ELF-1 (cell line): Measurements from ENCODE around the gene UHRF2.
"Not testable (repeated sequence)": the region's sequence is repeated elsewhere in the genome, so short reads cannot be mapped to it uniquely, and the experiment has no call there.

Experiments used
- DNase-seq: peaks from one replicate; pipeline ENCODE4 v3.0.0-alpha.2; 2016; ENCODE audit warnings: low read depth, low spot score

UHRF2 gene, protein sequence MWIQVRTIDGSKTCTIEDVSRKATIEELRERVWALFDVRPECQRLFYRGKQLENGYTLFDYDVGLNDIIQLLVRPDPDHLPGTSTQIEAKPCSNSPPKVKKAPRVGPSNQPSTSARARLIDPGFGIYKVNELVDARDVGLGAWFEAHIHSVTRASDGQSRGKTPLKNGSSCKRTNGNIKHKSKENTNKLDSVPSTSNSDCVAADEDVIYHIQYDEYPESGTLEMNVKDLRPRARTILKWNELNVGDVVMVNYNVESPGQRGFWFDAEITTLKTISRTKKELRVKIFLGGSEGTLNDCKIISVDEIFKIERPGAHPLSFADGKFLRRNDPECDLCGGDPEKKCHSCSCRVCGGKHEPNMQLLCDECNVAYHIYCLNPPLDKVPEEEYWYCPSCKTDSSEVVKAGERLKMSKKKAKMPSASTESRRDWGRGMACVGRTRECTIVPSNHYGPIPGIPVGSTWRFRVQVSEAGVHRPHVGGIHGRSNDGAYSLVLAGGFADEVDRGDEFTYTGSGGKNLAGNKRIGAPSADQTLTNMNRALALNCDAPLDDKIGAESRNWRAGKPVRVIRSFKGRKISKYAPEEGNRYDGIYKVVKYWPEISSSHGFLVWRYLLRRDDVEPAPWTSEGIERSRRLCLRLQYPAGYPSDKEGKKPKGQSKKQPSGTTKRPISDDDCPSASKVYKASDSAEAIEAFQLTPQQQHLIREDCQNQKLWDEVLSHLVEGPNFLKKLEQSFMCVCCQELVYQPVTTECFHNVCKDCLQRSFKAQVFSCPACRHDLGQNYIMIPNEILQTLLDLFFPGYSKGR

DNA sequence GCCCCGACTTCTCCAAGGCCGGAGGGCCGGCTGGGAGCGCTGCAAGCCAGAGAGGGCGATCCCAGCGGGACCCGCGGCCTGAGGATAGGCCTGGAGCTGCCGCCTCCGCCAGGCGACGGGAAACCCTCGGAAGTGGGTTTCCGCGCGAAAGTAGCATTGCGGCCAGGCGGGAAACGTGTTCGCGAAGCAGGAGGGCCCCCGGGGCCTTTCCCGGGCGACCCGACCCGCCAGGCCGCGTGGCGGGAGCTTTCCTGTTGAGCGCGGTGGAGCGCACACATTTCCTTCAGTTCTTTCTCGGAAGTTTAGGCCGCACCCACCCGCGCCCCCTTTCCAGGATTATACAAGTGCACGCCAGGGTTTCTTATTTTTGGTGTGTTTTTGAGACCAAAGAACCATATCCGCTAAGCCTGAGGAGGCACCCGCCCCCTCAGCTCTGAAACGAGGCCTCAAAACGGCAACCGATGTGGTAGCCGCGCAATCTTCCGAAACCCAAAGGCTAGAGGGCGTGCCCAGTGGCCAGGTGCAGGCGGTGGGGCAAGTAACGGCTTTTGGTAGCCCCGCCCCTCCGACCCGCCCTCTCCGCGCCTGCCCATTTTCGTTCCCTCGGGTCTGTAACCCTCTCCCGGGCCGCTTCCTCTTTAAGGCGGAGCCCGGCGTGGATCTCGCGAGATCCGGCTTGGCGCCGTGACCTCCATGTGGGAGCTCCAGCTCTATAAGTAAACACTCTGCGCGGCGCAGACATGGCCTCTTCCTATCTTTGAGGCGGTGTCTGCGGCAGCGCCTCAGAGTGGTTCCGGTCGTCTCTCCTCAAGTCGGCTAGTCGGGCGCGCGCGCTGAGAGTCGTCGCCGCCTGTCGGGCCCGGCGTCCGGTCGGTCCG lies at the start of gene UHRF2:
Gene UHRF2 (plus strand): TSS at position 713 of the 878 bp plus-strand sequence. CDS start 292 bp downstream, outside the sequence.
- peak; percentile 99 for DNase-seq

DNA sequence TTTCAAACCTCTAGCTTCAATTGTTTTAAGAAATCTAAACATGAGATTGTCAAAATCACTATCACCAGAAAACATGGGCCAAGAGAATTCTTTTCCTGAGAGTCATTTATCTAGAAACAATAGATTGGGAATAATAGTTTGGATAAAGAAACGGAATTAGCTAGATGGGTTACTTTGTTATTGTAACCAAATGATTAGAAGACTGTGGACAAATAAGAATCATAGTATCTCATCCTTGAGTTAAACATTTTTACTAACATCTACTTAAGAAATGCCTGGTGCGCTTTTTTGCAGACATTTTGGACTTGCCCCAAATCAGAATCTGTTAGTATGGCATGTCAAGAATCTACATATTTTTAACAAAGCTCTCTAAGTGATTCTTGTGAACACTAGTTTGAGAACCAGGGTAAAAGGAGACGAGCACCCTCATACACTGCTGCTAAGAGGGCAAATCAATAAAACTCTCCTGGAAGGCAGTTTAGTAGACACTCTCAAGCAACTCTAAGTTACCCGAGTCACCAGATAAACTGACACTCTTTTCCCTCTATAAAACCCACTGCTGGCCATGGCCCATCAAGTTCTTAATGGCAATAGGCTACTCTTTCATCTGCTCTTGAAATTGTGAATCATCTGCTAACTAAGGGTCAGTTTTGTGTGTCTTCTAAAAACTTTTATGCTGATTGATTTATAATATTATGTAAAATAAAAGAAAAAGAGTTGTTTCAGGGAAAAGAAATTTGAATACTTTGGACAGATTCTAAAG lies 45.7 kb upstream of the UHRF2 start:
- DNase-seq = no peak

DNA sequence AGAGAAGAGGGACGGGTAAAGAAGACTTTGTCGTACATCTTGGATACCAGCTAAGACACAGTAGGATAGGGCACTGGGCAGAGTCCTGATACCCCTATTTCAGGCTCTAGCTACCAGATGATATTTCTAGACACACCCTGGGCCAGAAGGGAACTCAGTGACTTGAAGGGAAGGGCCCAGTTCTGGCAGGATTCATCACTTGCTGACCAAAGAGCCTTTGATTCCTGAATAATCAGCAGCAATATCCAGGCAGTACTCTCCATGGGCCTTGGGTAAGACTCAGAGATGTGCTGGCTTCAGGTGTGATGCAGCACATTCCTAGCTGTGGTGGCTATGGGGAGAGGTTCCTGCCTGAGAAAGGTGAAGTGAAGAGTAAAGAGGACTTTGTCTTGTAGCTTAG lies 44.2 kb upstream of the UHRF2 start:
- no peak for DNase-seq

DNA sequence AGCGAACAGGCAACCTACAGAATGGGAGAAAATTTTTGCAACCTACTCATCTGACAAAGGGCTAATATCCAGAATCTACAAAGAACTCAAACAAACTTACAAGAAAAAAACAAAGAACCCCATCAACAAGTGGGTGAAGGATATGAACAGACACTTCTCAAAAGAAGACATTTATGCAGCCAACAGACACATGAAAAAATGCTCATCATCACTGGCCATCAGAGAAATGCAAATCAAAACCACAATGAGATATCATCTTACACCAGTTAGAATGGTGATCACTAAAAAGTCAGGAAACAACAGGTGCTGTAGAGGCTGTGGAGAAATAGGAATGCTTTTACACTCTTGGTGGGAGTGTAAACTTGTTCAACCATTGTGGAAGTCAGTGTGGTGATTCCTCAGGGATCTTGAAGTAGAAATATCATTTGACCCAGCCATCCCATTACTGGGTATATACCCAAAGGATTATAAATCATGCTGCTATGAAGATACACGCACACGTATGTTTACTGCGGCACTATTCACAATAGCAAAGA lies 31.5 kb upstream of the UHRF2 start:
- DNase-seq = not testable (repeated sequence)

DNA sequence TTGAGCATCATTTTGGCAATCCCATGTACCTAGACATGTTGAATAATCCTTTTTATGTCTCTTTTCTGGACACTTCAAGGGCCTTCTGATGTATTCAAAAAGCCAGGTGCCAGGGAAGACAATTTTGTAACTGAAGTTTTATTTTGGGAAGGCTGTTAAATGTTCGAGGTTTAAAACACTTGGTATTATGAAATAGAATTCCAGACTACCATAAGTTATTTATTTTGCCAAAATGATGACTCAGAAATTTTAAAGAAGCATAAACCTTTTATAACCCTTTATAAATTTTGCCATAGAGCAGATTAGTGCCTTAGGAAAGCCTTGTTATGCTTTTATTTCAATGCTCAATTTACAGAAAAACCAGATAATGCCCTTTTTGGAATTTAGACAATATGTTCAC lies 30.3 kb upstream of the UHRF2 start:
- DNase-seq = no peak

DNA sequence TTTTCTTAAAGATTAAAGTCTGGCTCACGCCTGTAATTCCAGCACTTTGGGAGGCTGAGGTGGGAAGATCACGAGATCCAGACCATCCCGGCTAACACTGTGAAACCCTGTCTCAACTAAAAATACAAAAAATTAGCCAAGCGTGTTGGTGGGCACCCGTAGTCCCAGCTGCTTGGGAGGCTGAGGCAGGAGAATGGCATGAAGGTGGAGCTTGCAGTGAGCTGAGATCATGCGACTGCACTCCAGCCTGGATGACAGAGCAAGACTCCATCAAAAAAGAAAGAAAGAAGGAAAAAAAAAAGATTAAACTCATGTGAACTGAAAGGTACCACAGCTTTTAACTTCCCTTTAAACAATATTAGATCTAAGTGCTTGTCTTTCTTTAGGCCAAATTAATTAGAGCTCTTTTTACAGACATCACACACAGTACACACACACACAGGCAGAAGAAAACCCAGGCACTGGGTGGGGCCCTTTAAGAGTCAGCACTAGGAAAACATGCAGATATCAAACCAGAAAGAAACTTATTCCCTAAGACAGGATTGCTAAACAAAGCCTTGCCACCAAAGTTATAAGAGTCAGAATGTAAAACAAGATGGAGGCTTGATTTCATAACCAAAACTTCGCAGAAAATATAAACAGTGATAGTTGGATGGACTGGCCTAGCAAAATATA lies 29.3 kb upstream of the UHRF2 start:
- DNase-seq = no peak

DNA sequence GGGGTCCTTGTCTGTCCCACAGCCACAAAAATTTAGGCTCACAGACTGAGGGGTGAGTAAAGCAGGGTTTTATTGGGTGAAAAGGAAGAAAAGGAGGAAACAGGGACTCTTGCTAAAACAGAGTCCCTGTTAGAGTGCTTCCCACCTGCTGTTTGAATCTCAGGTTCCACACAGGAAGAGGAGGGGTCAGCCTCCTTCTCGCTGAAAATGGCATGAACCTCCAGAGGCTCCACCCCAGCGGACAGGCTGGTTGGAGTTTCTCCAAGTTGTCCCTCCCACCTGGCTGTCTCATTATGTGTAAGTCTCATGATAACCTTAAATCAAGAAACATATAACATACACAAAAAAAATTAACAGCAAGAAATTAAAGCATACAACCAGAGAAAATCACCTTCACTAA lies 28.3 kb upstream of the UHRF2 start:
- no peak for DNase-seq

DNA sequence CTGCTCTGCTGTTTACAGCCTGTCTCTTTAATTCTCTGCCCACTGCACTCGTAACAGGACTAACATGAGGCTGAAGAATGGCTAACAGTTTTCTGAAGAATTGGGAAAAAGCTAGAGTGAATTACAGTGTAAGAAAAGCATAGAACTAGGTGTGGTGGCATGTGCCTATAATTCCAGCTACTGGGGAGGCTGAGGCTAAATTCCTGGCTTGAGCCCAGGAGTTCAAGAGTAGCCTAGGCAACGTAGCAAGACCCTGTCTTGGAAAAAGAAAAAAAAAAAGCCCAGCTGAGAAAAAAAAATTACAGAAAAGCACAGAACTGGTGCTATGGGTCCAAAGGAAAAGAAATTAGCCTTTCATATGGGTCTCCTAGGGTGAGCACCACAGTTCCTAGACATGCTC lies 13.9 kb upstream of the UHRF2 start:
- no peak for DNase-seq

DNA sequence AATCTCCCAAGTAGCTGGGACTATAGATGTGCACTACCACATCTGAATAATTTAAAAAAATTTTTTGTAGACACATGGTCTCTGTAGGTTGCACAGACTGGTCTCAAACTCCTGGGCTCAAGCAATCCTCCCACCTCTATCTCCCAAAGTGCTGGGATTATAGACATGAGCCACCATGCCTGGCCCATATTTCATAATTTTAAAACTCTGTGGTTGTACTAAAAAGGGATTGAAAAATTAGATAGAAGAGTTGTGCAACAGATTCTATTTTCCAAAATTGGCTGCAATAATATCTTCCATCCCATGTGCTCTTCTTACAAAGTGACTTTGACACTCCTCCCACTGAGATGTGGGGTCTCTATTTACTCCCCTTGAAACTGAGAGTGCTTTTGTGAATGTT lies 7.6 kb upstream of the UHRF2 start:
- no peak for DNase-seq

DNA sequence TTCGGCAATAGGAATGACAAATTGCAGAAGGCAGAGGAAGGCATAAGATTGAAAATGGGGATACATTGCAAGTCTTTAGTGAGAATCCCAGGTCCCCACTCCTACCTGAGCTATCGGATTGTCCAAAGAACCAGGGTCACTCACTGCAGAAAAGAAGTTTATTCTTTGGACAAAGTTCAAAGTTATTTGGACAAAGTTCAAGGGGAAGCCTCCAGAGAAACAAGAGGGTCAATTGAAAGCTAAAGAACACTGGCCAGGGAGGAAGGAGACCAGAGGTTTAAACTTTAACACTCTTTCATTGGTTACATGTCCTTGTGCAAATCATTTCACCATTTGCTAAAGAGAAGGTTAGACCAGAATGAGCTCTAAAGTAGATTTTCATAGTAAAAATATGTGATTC lies 5.2 kb upstream of the UHRF2 start:
- DNase-seq = no peak

DNA sequence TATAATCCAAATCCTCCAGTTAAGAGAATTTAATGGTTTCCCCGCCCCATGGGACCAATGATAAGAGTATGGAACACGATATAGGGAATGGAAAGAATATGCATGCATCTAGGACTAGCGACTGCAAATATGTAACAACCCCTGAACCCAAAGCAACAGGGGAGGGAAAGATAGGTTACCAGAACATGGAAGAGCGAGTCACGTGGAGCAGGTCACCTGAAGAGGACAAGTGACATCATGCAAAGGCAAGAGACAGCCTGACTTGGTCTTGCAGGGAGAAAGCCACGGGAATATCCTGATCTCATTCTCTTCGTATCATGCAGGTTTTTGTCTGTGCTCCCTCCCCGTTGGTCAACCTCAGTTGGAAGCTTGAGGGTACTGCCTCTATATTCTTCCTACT lies 4.7 kb upstream of the UHRF2 start:
- DNase-seq = no peak

DNA sequence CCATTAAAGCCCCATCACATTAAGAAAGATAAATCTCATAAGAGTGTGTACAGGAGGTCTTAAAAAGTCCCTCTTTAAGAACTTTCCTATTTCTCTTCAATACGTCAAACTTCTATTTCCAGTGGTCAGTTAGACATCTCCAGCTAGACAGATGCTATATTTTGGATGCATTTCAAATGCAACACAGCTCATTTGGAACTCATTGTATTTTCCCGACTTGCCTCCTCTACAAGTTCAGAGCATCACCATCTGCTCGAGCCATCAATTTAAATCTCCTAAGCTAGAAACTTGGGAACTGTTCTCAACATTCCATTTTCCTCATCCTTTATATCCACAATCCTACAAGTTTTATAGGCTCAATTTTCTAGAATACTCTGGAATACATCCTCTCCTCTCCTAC lies 3.2 kb upstream of the UHRF2 start:
- DNase-seq = no peak

DNA sequence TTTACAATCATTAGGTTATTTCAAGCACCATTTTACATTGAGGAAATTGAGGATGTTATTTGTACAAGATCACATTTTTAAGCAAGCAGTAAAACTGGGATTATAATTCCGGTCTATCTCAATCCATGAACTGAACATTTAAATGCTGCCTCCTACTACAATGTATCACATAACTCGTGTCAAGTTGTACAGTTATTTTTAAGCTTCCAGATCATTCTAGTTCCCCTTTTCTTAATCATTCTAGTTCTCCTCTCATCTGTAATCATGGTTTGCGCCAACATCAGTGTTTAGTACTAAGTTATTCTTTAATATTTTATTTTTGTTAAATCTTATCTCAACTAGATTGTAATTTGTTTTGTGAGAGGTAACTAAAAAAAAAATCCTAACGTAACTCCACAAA lies 2.4 kb upstream of the UHRF2 start:
- DNase-seq = no peak

DNA sequence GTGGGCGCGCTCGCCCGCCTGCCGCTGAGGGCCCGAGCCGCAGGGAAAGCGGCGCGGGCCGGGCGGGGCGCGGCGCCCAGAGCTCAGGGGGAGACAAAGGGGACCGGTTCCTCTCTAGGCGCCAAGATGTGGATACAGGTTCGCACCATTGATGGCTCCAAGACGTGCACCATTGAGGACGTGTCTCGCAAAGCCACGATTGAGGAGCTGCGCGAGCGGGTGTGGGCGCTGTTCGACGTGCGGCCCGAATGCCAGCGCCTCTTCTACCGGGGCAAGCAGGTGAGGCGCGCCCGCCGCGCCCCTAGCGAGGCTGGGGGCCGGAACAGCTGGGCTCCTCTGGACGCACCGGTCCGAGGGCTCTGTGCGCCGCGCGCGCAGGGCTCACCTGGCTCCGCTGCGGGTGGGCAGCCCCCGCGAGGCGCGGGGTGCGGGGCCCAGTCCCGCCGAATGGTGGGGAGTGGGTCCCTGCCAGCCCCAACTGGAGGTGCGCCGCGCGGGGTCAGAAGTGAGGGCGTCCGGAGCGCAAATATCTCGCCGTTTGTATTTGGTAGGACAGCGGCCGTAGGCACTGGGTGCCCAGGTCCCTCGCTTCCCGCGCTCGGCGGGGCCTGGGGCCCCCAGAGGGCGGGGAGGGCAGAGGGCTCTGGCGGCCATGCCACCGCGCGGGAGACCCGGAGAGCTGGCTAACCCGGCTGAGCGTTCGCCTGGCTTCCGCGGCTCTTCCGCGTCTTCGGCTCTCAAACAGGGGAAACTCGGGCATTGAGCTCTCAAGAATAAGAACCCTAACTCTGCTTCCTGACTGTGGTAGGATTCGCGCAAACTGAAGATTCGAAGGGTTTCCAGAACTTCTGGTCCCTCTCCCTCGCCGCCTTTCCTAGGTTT lies 607 bp downstream of the UHRF2 start:
- DNase-seq = peak; percentile 56

DNA sequence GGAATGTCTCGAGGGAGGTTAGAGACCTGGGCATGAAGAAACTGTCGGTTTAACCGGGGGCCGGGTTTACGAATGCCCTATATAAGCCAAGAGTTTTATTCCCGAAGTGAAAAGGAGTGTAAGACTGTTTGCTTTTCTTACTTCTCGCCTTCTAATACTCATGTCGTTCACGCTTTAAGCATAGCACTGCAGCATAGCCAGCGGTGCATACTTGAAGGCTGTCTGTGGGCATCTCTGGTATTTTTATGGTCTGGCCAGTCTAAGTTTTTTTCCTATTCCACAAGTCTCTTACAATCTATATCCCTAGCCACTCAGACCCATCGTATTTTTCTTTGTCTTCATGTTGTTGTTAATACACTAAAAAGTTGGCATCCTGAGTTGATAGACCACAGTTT lies 1.2 kb downstream of the UHRF2 start:
- DNase-seq = peak; percentile 38

DNA sequence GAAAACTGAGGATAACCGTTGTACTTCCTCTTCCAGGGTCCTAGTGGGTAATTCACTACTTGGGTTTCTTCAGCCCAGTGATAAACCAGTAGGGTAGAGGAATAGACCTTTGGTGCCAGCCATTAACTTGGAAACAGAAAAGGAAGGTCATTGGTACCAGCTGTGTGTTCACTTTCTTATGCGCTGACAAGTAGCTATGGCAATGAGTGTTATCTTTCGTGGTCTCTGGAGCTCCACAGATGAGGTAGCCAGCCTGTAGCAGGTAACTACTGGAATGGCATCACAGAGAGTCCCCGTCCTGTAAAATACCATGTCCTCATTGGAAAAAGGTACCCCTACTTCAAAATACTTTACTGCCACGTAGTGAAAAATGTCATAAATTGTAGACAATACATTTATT lies 2.3 kb downstream of the UHRF2 start:
- no peak for DNase-seq

DNA sequence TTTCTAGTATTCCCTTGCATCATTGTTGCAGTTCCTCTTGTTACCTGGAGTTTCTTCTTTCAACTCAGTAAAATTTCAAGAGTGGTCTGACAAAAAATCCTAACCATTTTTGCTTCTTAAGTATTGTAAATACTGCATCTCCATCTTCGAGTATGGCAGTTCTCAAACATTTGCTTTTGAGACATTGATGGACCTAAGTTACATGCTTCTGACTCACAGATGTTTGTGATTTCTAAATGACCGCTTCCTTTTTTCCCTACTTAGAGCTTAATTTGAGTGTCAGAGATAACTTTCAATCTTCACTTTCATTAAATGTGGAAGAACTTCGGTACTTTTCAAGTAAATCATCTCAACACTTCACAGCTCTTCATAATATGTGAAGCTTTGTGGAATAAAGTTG lies 4.2 kb downstream of the UHRF2 start:
- DNase-seq = no peak

DNA sequence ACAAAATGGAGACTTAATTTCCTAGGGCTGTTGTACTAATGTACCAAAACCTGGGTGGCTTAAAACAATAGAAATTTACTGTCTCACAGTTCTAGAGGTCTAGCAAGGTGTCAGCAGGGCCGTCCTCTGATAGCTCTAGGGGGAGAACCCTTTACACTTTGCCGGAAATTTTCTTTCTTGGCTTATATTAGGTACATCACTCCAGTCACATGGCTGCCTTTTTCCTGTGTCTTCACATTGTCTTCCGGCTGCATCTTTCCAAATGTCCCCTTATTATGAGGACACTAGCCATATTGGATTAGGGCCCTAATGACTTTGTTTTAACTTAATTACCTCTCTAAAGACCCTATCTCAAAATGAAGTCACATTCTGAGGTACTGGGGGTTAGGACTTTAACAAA lies 5.8 kb downstream of the UHRF2 start:
- no peak for DNase-seq

DNA sequence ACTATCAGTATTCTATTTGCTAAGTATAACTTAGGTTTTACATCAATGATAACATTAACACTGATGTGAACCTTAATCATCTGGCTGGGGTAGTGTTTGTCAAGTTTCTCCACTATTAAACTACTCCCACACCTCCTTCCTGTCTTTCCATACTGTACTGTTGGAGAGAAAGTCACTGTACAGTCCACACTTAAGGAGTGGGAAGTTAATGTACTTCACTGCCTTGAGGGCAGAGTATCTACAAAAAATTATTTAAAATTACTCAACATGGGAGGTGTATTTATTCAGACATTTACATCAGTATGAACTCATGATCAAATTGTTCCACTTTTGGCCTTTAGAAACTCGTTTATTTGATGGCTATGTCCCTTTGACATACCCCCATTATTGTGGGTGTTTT lies 11.9 kb downstream of the UHRF2 start:
- no peak for DNase-seq
